ENCODE data around the gene RNASE13.

The RNASE13 gene

DNA sequence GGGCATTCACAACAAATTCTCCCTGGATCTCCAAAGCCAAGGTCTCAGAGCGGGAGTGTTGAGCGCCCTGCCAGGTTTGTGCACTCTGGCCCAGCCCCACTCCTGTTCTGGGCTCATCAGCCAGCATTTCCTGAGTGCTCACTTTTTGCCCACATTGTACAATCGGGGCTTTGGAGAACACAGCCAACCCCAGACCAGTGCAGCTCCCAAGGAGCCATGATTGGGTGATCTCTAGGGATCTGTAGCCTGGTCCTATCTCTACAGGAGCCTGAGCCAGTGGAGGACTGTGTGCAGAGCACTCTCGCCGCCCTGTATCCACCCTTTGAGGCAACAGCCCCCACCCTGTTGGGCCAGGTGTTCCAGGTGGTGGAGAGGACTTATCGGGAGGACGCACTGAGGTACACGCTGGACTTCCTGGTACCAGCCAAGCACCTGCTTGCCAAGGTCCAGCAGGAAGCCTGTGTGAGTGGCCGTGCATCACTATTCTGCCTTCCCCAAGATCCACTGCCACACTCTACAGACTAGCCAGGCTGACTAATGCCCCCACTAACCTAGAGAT lies 38.3 kb upstream of the RNASE13 start:
- peaks cover 25% of the 10 kb centered on the region for H3K36me3 ChIP-seq
- no peak overlapping the region for H3K4me3 ChIP-seq (ENCODE audit: low read depth, low read length)
- TF ChIP-seq, protein P1, sequence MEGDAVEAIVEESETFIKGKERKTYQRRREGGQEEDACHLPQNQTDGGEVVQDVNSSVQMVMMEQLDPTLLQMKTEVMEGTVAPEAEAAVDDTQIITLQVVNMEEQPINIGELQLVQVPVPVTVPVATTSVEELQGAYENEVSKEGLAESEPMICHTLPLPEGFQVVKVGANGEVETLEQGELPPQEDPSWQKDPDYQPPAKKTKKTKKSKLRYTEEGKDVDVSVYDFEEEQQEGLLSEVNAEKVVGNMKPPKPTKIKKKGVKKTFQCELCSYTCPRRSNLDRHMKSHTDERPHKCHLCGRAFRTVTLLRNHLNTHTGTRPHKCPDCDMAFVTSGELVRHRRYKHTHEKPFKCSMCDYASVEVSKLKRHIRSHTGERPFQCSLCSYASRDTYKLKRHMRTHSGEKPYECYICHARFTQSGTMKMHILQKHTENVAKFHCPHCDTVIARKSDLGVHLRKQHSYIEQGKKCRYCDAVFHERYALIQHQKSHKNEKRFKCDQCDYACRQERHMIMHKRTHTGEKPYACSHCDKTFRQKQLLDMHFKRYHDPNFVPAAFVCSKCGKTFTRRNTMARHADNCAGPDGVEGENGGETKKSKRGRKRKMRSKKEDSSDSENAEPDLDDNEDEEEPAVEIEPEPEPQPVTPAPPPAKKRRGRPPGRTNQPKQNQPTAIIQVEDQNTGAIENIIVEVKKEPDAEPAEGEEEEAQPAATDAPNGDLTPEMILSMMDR (IDR thresholded peaks at IDR 0.05; ENCODE audit: low read depth, low read length): no peak
- no peak for DNase-seq
- no peaks in the 10 kb centered on the region for H3K27me3 ChIP-seq (ENCODE audit: insufficient read depth, low read depth, severe bottlenecking)
- no peak overlapping the region for H3K27ac ChIP-seq
- H3K9me3 ChIP-seq (ENCODE audit: severe bottlenecking): no peaks in the 10 kb centered on the region

DNA sequence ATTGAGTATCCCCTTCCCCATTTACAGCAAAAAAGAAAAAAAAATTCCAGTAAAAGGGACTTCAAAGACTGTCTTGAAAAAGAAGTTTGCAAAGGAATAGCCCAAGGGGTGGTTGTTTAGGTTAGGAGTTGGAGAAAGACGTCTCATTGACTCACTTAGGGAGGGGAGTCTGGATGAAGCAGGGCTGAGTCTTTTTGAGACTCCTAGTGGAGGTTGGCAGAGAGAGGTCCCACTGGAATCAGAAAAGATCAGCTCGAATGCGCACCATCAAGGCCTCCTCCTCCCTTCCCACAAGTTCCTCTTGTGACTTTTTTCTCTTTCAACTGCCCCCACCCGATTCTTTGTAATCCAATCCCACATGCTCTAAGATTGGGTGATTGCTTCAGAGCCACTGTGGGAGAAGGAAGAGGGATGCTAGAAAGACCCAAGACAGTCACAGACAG lies 37.4 kb upstream of the RNASE13 start:
- Histone ChIP-seq H3K9me3 (ENCODE audit: severe bottlenecking) (no peaks in the 10 kb centered on the region), H3K27ac (peak overlapping the region; percentile 83; the same call in 1 of the 2 replicates), H3K27me3 (ENCODE audit: insufficient read depth, low read depth, severe bottlenecking) (no peaks in the 10 kb centered on the region), H3K36me3 (peaks cover 25% of the 10 kb centered on the region), H3K4me3 (ENCODE audit: low read depth, low read length) (peak overlapping the region; percentile 74)
- DNase-seq: no peak
- TF ChIP-seq, protein P1 (IDR thresholded peaks at IDR 0.05; ENCODE audit: low read depth, low read length): no peak

DNA sequence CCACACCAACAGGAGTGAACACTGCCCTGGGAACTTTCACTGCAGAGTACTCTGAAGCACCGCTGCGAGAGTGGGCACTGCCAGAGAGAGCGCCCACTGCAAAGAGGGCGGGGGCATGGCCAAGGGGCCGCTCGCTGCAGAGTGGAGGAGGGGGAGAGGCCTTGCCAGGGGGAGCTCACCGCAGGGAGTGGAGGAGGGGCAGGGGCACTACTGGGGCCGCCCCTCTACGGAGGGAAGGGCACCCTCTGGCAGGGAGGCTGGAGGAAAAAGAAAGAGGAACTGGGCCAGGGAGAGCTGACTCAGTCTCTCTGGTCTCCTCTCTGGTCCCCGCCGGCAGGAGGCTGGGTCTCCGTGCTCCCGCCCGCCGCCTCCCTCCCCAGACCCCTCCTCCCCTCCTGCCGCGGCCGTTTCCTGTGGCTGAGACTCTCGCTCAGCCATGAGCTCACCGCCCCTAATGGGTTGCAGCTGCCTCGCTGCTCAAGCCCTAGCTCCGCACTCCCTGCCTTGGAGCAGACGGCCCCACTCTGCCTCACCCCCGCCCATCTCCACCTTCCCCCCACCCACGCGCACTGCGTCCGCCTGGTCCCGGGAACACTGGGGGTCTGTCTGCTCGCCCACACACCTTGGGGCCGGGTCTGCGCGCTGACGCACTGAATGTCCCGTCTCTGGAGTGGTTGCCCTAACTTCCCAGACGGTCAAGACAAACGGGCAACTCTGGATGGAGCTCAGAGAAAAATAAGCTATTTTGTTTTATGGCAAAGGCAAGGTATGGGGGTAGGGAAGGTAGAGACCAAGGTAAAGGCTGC lies 36.8 kb upstream of the RNASE13 start:
- Histone ChIP-seq H3K36me3 (peaks cover 20% of the 10 kb centered on the region), H3K9me3 (ENCODE audit: severe bottlenecking) (no peaks in the 10 kb centered on the region), H3K4me3 (ENCODE audit: low read depth, low read length) (peak overlapping the region; percentile 74), H3K27ac (peak overlapping the region; percentile 83), H3K27me3 (ENCODE audit: insufficient read depth, low read depth, severe bottlenecking) (no peaks in the 10 kb centered on the region)
- DNase-seq: peak; percentile 88
- TF ChIP-seq, protein P1 (IDR thresholded peaks at IDR 0.05; ENCODE audit: low read depth, low read length): no peak

DNA sequence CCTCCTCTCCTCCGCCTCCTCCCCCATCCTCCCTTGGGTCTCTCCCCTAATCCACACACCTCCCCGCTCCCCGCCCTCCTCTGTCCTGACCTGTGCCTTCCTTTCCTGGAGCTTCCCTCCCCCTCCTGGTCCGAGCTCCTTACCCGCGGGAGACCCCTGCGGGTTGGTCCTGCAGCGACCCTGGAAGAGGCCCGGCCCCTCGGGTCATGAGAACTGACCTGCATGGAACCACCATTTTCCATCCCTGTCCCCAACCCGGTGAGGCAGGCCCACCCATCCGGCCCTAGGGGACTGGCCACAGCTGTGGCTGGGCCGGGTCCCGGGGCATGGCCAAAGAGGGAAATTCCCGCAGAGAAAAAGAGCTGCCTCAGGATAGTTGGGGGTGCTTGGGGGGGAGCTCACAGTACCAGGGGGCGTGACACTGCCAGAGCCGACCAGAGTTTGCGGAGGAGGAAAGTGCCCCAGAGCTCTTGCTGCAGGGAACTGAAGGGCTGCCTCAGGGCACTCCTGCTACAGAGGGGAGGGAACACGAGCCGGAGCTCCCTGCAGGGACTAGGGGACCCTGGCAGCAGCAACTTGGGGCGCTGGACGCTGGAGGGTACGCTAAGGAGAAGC lies 36.1 kb upstream of the RNASE13 start:
- no peaks in the 10 kb centered on the region for H3K27me3 ChIP-seq (ENCODE audit: insufficient read depth, low read depth, severe bottlenecking)
- no peaks in the 10 kb centered on the region for H3K9me3 ChIP-seq (ENCODE audit: severe bottlenecking)
- peak; percentile 75 for DNase-seq
- H3K36me3 ChIP-seq: peaks cover 13% of the 10 kb centered on the region
- H3K4me3 ChIP-seq (ENCODE audit: low read depth, low read length): peak overlapping the region; percentile 74
- H3K27ac ChIP-seq: peak overlapping the region; percentile 83
- TF ChIP-seq, protein P1 (IDR thresholded peaks at IDR 0.05; ENCODE audit: low read depth, low read length): no peak

DNA sequence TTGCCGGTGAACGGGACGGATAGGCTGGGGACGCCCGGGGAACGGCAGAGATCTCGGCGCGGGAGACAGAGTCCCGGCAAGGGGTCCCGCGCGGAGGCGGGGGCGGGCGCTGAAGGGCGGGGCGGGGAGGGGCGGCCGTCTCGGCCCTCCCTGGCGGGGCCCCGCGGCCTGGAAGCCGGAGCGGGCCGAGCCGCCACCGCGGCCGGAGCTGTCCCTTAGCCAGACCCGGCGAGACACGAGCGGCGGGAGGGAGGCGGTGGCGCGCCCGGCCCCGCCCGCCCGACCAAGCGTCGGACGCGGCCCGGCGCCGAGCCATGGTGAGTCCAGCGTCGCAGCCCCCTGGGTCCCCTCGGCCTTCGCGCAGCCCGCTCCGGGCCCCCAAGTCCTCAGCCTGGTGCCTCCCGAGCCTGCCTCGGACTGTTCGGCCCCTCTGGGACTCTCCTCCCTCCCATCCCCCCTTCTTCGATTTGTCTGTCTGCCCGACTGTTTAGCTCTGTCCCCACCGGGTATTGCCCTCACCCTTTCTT lies 35.5 kb upstream of the RNASE13 start, which contains the start of gene ARHGEF40:
Gene ARHGEF40, plus strand, starts transcription at position 222 of the 527 bp plus-strand sequence. Its CDS starts 93 bp downstream, at position 315.
- Histone ChIP-seq H3K27me3 (ENCODE audit: insufficient read depth, low read depth, severe bottlenecking) (no peaks in the 10 kb centered on the region), H3K27ac (peak within 1 kb of the TSS; percentile 83), H3K36me3 (peaks cover 11% of the 10 kb centered on the region), H3K4me3 (ENCODE audit: low read depth, low read length) (peak within 1 kb of the TSS; percentile 74), H3K9me3 (ENCODE audit: severe bottlenecking) (no peaks in the 10 kb centered on the region)
- TF ChIP-seq, protein P1 (IDR thresholded peaks at IDR 0.05; ENCODE audit: low read depth, low read length): no peak
- DNase-seq: peak; percentile 61
